ENCODE data around the gene XBP1. TPM values are rescaled to one million over a fixed set of nuclear protein-coding genes. Genes with fewer than 3 reads are reported as not detected.
A peak's percentile ranks its signal among the peaks of the same experiment; 100 is the strongest.
"Not testable (repeated sequence)": the region's sequence is repeated elsewhere in the genome, so short reads cannot be mapped to it uniquely, and the experiment has no call there.

XBP1 gene
- total RNA-seq, 1 donor from 2014 or later = 72.7 TPM

DNA sequence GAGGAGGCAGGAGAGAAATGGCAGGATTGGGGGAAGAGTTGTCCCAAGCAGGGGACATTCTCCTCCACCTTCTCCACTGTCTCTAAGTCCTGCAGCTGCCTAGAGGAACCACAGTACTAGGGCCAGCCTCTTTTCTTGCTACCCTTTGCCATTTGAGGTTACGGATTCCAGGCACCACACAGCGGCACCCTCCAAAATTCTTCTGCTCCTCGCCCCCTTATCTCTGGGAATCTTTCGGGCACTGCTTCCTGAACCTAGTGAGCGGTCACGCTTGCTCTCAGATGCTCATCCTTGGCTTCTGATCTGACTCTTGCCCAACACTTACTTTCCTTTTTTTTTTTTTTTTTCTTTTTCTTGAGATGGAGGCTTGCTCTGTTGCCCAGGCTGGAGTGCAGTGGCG, 26.6 kb upstream of the XBP1 start:
- H3K27me3 Mint-ChIP-seq (ENCODE audit: insufficient read depth, low read depth) = peaks cover 7% of the 10 kb centered on the region
- DNase-seq (ENCODE audit: low spot score) = no peak
- no peaks in the 10 kb centered on the region for H3K9me3 Mint-ChIP-seq
- no peak overlapping the region for H3K4me3 Mint-ChIP-seq
- H3K36me3 Mint-ChIP-seq = peaks cover 4% of the 10 kb centered on the region
- Histone ChIP-seq H3K9ac (no peak overlapping the region), H3K36me3 (no peaks in the 10 kb centered on the region), H3K4me2 (no peak overlapping the region), H3K4me1 (peaks cover 22% of the 10 kb centered on the region), H2AFZ (replicated peaks) (no peak overlapping the region), H3K27me3 (no peaks in the 10 kb centered on the region), H4K20me1 (ENCODE audit: low read depth) (no peaks in the 10 kb centered on the region), H3K4me3 (no peak overlapping the region), H3K79me2 (ENCODE audit: low read depth) (no peaks in the 10 kb centered on the region), H3F3A (ENCODE audit: low read depth) (peaks cover 21% of the 10 kb centered on the region), H3K9me3 (ENCODE audit: low read depth) (no peaks in the 10 kb centered on the region), H3K27ac (no peak overlapping the region)
- TF ChIP-seq CTCF (IDR thresholded peaks at IDR 0.05) (no peak), EZH2 (IDR thresholded peaks at IDR 0.05) (no peak), EZH2phosphoT487 (IDR thresholded peaks at IDR 0.05) (no peak)
- peaks cover 35% of the 10 kb centered on the region for H3K4me1 Mint-ChIP-seq
- H3K27ac Mint-ChIP-seq = no peak overlapping the region

- not testable (repeated sequence) for H3K36me3 ChIP-seq; DNase-seq (ENCODE audit: low spot score); H3K9ac ChIP-seq; H3K4me2 ChIP-seq; H3K9me3 ChIP-seq (ENCODE audit: low read depth); H3K27ac Mint-ChIP-seq; H3K27me3 ChIP-seq; H3K4me3 Mint-ChIP-seq; H3K36me3 Mint-ChIP-seq; H3K27ac ChIP-seq; H3K9me3 Mint-ChIP-seq; H2AFZ ChIP-seq (replicated peaks); H4K20me1 ChIP-seq (ENCODE audit: low read depth); H3K4me3 ChIP-seq; H3K79me2 ChIP-seq (ENCODE audit: low read depth)
- peaks cover 22% of the 10 kb centered on the region for H3K4me1 ChIP-seq
- peaks cover 21% of the 10 kb centered on the region for H3F3A ChIP-seq (ENCODE audit: low read depth)
- peaks cover 10% of the 10 kb centered on the region for H3K27me3 Mint-ChIP-seq (ENCODE audit: insufficient read depth, low read depth)
- peaks cover 37% of the 10 kb centered on the region for H3K4me1 Mint-ChIP-seq
These were observed 26.1 kb upstream of the XBP1 start for GRCh38 chr22:28826430-28826829.

DNA sequence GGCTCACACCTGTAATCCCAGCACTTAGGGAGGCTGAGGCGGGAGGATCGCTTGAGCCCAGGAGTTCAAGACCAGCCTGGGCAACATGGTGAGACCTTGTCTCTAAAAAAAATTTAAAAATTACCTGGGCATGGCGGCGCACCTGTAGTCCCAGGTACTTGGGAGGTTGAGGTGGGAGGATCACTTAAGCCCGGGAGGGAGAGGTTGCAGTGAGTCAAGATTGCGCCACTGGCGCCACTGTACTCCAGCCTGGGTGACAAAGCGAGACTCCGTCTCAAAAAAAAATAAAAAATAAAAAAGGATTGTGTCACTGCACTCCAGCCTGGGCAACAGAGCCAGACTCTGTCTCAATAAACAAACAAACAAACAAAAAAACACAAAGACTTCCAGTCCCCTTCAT, 24.1 kb upstream of the XBP1 start:
- H3K36me3 ChIP-seq; H2AFZ ChIP-seq (replicated peaks); H3K9me3 Mint-ChIP-seq; H3K9ac ChIP-seq; H4K20me1 ChIP-seq (ENCODE audit: low read depth); H3K4me3 Mint-ChIP-seq; H3K36me3 Mint-ChIP-seq; H3K79me2 ChIP-seq (ENCODE audit: low read depth); H3K27me3 ChIP-seq; DNase-seq (ENCODE audit: low spot score); H3K4me2 ChIP-seq; H3K27ac ChIP-seq; H3K4me3 ChIP-seq; H3K9me3 ChIP-seq (ENCODE audit: low read depth): not testable (repeated sequence)
- Mint-ChIP-seq H3K4me1 (peaks cover 39% of the 10 kb centered on the region), H3K27ac (peak overlapping the region; percentile 92), H3K27me3 (ENCODE audit: insufficient read depth, low read depth) (peaks cover 12% of the 10 kb centered on the region)
- H3K4me1 ChIP-seq = peaks cover 22% of the 10 kb centered on the region
- peaks cover 14% of the 10 kb centered on the region for H3F3A ChIP-seq (ENCODE audit: low read depth)

DNA sequence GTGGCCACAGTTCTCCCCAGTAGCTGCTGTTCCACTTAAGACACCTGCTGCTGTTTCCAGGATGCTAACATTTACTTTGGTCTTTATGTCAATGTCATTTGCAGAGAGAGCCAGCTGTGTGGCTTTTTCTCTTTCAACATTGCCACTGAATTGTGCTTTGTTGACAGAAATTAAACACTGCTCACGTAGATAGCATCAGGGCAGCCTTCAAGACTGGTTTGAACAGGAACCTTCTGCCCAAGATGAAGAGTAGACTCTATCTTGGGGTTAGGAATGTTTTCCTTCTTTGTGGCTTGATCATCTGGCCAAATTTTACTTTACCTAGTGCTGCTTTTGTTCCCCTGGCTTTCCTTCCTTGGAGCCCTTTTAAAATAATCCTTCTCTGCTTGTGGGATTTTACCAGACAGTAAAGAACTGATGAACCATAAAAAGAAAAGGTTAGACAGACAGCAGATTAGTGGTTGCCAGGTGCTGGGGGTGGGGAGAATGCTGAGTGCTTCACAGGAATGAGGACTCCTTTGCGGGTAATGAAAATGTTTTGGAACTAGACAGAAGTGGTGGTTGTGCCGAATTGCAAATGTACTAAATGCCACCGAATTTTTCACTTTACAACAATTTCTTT, 22.7 kb upstream of the XBP1 start:
- Histone ChIP-seq H3K79me2 (ENCODE audit: low read depth) (no peaks in the 10 kb centered on the region), H3F3A (ENCODE audit: low read depth) (peaks cover 18% of the 10 kb centered on the region), H3K9me3 (ENCODE audit: low read depth) (no peaks in the 10 kb centered on the region), H3K4me3 (peak overlapping the region; percentile 18), H4K20me1 (ENCODE audit: low read depth) (no peaks in the 10 kb centered on the region), H3K27me3 (no peaks in the 10 kb centered on the region), H3K4me2 (peak overlapping the region; percentile 74), H2AFZ (replicated peaks) (no peak overlapping the region), H3K27ac (peak overlapping the region; percentile 93), H3K4me1 (peaks cover 22% of the 10 kb centered on the region), H3K36me3 (no peaks in the 10 kb centered on the region), H3K9ac (no peak overlapping the region)
- Mint-ChIP-seq H3K4me1 (peaks cover 49% of the 10 kb centered on the region), H3K36me3 (peaks cover 4% of the 10 kb centered on the region), H3K9me3 (no peaks in the 10 kb centered on the region), H3K27me3 (ENCODE audit: insufficient read depth, low read depth) (peaks cover 15% of the 10 kb centered on the region), H3K4me3 (peak overlapping the region; percentile 2), H3K27ac (peak overlapping the region; percentile 95)
- no peak for TF ChIP-seq EZH2 (IDR thresholded peaks at IDR 0.05)
- no peak for TF ChIP-seq CTCF (IDR thresholded peaks at IDR 0.05)
- no peak for TF ChIP-seq EZH2phosphoT487 (IDR thresholded peaks at IDR 0.05)
- DNase-seq (ENCODE audit: low spot score) = peak; percentile 71
